HCT116 (cell line): ENCODE measurements around the gene PAPOLG. TPM values are rescaled to one million over a fixed set of nuclear protein-coding genes. Genes with fewer than 3 reads are reported as not detected.

Source experiments
- ATAC-seq: fragments of 200-7000 bp; cut with Tn5 transposase; 2 replicates; pipeline ENCODE4 v1.9.1; 2020; ENCODE audit warnings: mild to moderate bottlenecking, moderate library complexity
- BruUV-seq: library from RNA; stranded (reverse); fragments of 400-500 nt; replicated peaks from 2 replicates; lab custom pipeline; 2021; lab: Mats Ljungman, UMichigan
- CTCF ChIA-PET: fragments of 300-600 bp; sonication (Branson Sonifier 250); formaldehyde crosslinking; loops from one replicate; lab custom pipeline; 2021; ENCODE audit warnings: antibody characterized with exemption; lab: Charles Lee
- POLR2A ChIA-PET: fragments of 300-600, 350-600 bp; sonication (Branson Sonifier 250); formaldehyde crosslinking; loops from one replicate; lab custom pipeline; 2021; ENCODE audit warnings: antibody characterized with exemption; lab: Charles Lee
- RAD21 ChIA-PET, 2 experiments: fragments of 300-600 bp; sonication (Branson Sonifier 250); formaldehyde crosslinking; loops; one replicate each; lab custom pipeline; 2023; ENCODE audit warnings: low total read pairs in 2 of 2; ENCODE audit not compliant: uncharacterized antibody in 2 of 2, unreplicated experiment in 2 of 2, low non-redundant PET in 1 of 2; lab: Charles Lee
- DNase-seq: peaks from one replicate; pipeline ENCODE4 v3.0.0-alpha.2; 2010; ENCODE audit warnings: low read depth, low spot score
- H2AFZ ChIP-seq: fragments of 200-600 bp; shearing (Covaris generic), sonication (generic); 2 replicates; pipeline ENCODE4 v1.6.1; 2017; ENCODE audit warnings: low read depth, mixed run types, mixed read lengths, antibody characterized with exemption, low read length; ENCODE audit not compliant: poor library complexity, severe bottlenecking
- H3K27ac ChIP-seq: 2 replicates; pipeline ENCODE4 v1.5.1; 2012; ENCODE audit warnings: low read depth, low read length
- H3K27me3 ChIP-seq: fragments of 200-600 bp; sonication (generic); 2 replicates; pipeline ENCODE4 v1.6.1; 2016; ENCODE audit warnings: mixed run types, low read length, mixed read lengths; ENCODE audit not compliant: insufficient read depth
- H3K36me3 ChIP-seq, 2 experiments: fragments of 200-500 bp in 1 of 2; fragments of 200-600 bp in 1 of 2; sonication (Bioruptor generic) in 1 of 2; sonication (generic) in 1 of 2; 2 replicates each; pipeline versions ENCODE4 v1.5.1 to v1.6.1; 2014 to 2016; ENCODE audit warnings: low read length in 2 of 2, inconsistent platforms in 1 of 2, mixed read lengths in 1 of 2, mixed run types in 1 of 2; ENCODE audit not compliant: insufficient read depth in 2 of 2, control insufficient read depth in 1 of 2
- H3K4me1 ChIP-seq, 2 experiments: fragments of 200-600 bp in 1 of 2; sonication (generic) in 1 of 2; 2 replicates each; pipeline versions ENCODE4 v1.5.1 to v1.6.1; 2012 to 2017; ENCODE audit warnings: low read length in 2 of 2, inconsistent platforms in 1 of 2, mild to moderate bottlenecking in 1 of 2, mixed read lengths in 1 of 2, mixed run types in 1 of 2, moderate library complexity in 1 of 2; ENCODE audit not compliant: insufficient read depth in 2 of 2, control insufficient read depth in 1 of 2
- H3K4me2 ChIP-seq: fragments of 200-600 bp; sonication (generic); 2 replicates; pipeline ENCODE4 v1.6.1; 2017; ENCODE audit warnings: mixed run types, low read length, mixed read lengths
- H3K4me3 ChIP-seq, 2 experiments: fragments of 200-600 bp in 1 of 2; sonication (generic) in 1 of 2; replicated peaks in 1 of 2; 2 replicates each; pipeline ENCODE4 v1.5.1; 2011 to 2016; ENCODE audit warnings: low read length in 2 of 2, control low read depth in 1 of 2, low read depth in 1 of 2, mild to moderate bottlenecking in 1 of 2, mixed read lengths in 1 of 2, mixed run types in 1 of 2
- H3K79me2 ChIP-seq: fragments of 200-600 bp; sonication (generic); 2 replicates; pipeline ENCODE4 v1.6.1; 2017; ENCODE audit warnings: mild to moderate bottlenecking, mixed run types, low read length, moderate library complexity, mixed read lengths; ENCODE audit not compliant: insufficient read depth
- H3K9ac ChIP-seq: fragments of 200-600 bp; sonication (generic); 2 replicates; pipeline ENCODE4 v1.6.1; 2016; ENCODE audit warnings: low read length, mixed read lengths
- H3K9me2 ChIP-seq: fragments of 200-600 bp; sonication (generic), shearing (Covaris generic); 2 replicates; pipeline ENCODE4 v1.6.1; 2017; ENCODE audit warnings: mixed run types, mild to moderate bottlenecking, moderate library complexity; ENCODE audit not compliant: insufficient read depth
- H3K9me3 ChIP-seq, 2 experiments: fragments of 200-500 bp in 1 of 2; fragments of 200-600 bp in 1 of 2; sonication (Bioruptor generic) in 1 of 2; sonication (generic) in 1 of 2; 2 replicates each; pipeline ENCODE4 v1.6.1; 2014 to 2017; ENCODE audit warnings: low read length in 2 of 2, mixed read lengths in 2 of 2, inconsistent platforms in 1 of 2, low read depth in 1 of 2, mild to moderate bottlenecking in 1 of 2, mixed run types in 1 of 2, moderate library complexity in 1 of 2; ENCODE audit not compliant: control insufficient read depth in 1 of 2, insufficient read depth in 1 of 2
- H4K20me1 ChIP-seq: fragments of 200-600 bp; sonication (generic), shearing (Covaris generic); 2 replicates; pipeline ENCODE4 v1.6.1; 2017; ENCODE audit warnings: mixed run types, mild to moderate bottlenecking, moderate library complexity; ENCODE audit not compliant: insufficient read depth
- ATF3 ChIP-seq: IDR thresholded peaks from 2 replicates; pipeline ENCODE4 v1.6.1; 2012
- CBX3 ChIP-seq: IDR thresholded peaks from 2 replicates; pipeline ENCODE4 v1.6.1; 2012; ENCODE audit warnings: low read depth
- CTCF ChIP-seq, 3 experiments: fragments of 200-600 bp in 1 of 3; sonication (generic) in 1 of 3; IDR thresholded peaks in 2 of 3; conservative IDR thresholded peaks in 1 of 3; 2 replicates each; pipeline ENCODE4 v1.5.1; 2012 to 2017; ENCODE audit warnings: low read depth in 2 of 3, low read length in 2 of 3, antibody characterized with exemption in 1 of 3, borderline replicate concordance in 1 of 3, control low read depth in 1 of 3, mild to moderate bottlenecking in 1 of 3, mixed read lengths in 1 of 3, mixed run types in 1 of 3, moderate library complexity in 1 of 3; ENCODE audit not compliant: insufficient read depth in 1 of 3
- EZH2phosphoT487 ChIP-seq: fragments of 200-600 bp; IDR thresholded peaks from 2 replicates; pipeline ENCODE4 v1.6.1; 2018; ENCODE audit warnings: antibody characterized with exemption, borderline replicate concordance
- FOSL1 ChIP-seq: IDR thresholded peaks from 2 replicates; pipeline ENCODE4 v1.6.1; 2012; ENCODE audit warnings: low read depth
- JUND ChIP-seq: IDR thresholded peaks from 2 replicates; pipeline ENCODE4 v1.6.1; 2012
- MAX ChIP-seq: IDR thresholded peaks from 2 replicates; pipeline ENCODE4 v1.6.1; 2012
- POLR2A ChIP-seq: IDR thresholded peaks from 2 replicates; pipeline ENCODE4 v1.7.0; 2011; ENCODE audit warnings: borderline replicate concordance; ENCODE audit not compliant: insufficient read depth, insufficient read length; ENCODE audit errors: extremely low read depth
- RAD21 ChIP-seq: IDR thresholded peaks from 2 replicates; pipeline ENCODE4 v1.6.1; 2012; ENCODE audit warnings: low read depth, mild to moderate bottlenecking
- REST ChIP-seq: IDR thresholded peaks from 2 replicates; pipeline ENCODE4 v1.6.1; 2012; ENCODE audit warnings: low read depth
- SRF ChIP-seq: IDR thresholded peaks from 2 replicates; pipeline ENCODE4 v1.6.1; 2012; ENCODE audit warnings: low read depth
- TCF7L2 ChIP-seq: IDR thresholded peaks from 2 replicates; pipeline ENCODE4 v1.7.0; 2011; ENCODE audit warnings: borderline replicate concordance, inconsistent platforms; ENCODE audit not compliant: insufficient read depth, insufficient read length; ENCODE audit errors: extremely low read depth
- ZNF274 ChIP-seq: fragments of 200-500 bp; sonication (Bioruptor generic); IDR thresholded peaks from 2 replicates; pipeline ENCODE4 v1.6.1; 2014; ENCODE audit warnings: mild to moderate bottlenecking, low read depth, low read length, inconsistent platforms
- intact Hi-C: fragments of 100-400 bp; cut with micrococcal nuclease; formaldehyde crosslinking; loops from 2 replicates; pipeline ENCODE4 v1.10.0; 2022
- total RNA-seq: library from RNA; stranded (reverse); gene quantifications from one replicate; pipeline ENCODE4 v1.2.1, GENCODE V29; 2021; ENCODE audit not compliant: unreplicated experiment

PAPOLG gene
- total RNA-seq, 1 experiment from 2014 or later = 13.2 TPM

- TF ChIP-seq TCF7L2 (no peak), ATF3 (no peak), ZNF274 (no peak), RAD21 (no peak), FOSL1 (no peak), REST (no peak), JUND (no peak), CBX3 (no peak), POLR2A (no peak), MAX (no peak), SRF (no peak), CTCF (IDR thresholded peaks at IDR 0.05 in 2 of 3, conservative IDR thresholded peaks at IDR 0.05 in 1 of 3; ENCODE audit: borderline replicate concordance in 1 of 3, insufficient read depth in 1 of 3, low read depth in 2 of 3, low read length in 2 of 3) (no peak), EZH2phosphoT487 (no peak)
- Histone ChIP-seq H3K9me3 (no peaks in the 10 kb centered on the region), H3K36me3 (no peaks in the 10 kb centered on the region), H3K9ac (no peak overlapping the region), H3K4me1 (no peaks in the 10 kb centered on the region), H3K27ac (no peak overlapping the region), H3K4me2 (no peak overlapping the region), H3K9me2 (no peaks in the 10 kb centered on the region), H2AFZ (no peak overlapping the region), H3K4me3 (no peak overlapping the region), H3K79me2 (no peaks in the 10 kb centered on the region), H4K20me1 (no peaks in the 10 kb centered on the region), H3K27me3 (peaks cover 8% of the 10 kb centered on the region; the same call in 1 of the 2 replicates)
- intact Hi-C loops = no loop called here
- ATAC-seq = no peak
- CTCF ChIA-PET = no interaction called here
- POLR2A ChIA-PET = no interaction called here
- RAD21 ChIA-PET = no interaction called here
- DNase-seq = no peak
- BruUV-seq = no TSS peak
Measured at GRCh38 chr2:60840880-60841279, 84.8 kb downstream of the PAPOLG start.
